Activated T-helper 1 cell treated with Interleukin-2 at 50 U/mL for 16 hours (primary cell): Measurements from ENCODE around the gene HIVEP3.

Experiments
- DNase-seq: peaks from one replicate; pipeline ENCODE4 v3.0.0-alpha.2; 2020; ENCODE audit warnings: low read depth

HIVEP3 gene

GRCh38 chr1:41613689-41614574 lies 304.8 kb downstream of the HIVEP3 start:
- no peak for DNase-seq

GRCh38 chr1:41612953-41613352 lies 305.8 kb downstream of the HIVEP3 start:
- no peak for DNase-seq

- DNase-seq: no peak
Measured at GRCh38 chr1:41611932-41612450, 306.7 kb downstream of the HIVEP3 start.

GRCh38 chr1:41611068-41611931 lies 307.4 kb downstream of the HIVEP3 start:
- no peak for DNase-seq

GRCh38 chr1:41610361-41610760 lies 308.4 kb downstream of the HIVEP3 start:
- DNase-seq: no peak

GRCh38 chr1:41609166-41609883 lies 309.4 kb downstream of the HIVEP3 start:
- no peak for DNase-seq

DNA sequence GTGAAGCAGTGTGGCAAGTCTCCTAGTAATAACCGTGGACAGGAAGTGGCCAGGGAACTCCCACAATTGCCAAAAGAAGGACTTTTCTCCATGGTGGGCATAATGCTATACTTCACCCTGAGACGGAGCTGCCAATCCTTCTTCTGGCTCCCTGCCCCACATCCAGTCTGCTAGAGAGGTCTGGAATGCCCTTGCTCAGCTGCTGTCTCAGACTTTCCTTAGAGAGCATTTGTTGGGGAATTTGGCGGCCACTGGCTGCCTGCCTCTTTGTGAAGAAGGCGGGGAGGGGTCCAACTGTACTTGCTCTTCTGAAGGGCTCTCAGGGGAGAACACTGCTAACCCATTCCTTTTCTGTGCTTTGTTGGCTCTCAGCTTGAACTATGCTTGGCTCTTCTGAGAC lies 310.5 kb downstream of the HIVEP3 start:
- DNase-seq: no peak

DNA sequence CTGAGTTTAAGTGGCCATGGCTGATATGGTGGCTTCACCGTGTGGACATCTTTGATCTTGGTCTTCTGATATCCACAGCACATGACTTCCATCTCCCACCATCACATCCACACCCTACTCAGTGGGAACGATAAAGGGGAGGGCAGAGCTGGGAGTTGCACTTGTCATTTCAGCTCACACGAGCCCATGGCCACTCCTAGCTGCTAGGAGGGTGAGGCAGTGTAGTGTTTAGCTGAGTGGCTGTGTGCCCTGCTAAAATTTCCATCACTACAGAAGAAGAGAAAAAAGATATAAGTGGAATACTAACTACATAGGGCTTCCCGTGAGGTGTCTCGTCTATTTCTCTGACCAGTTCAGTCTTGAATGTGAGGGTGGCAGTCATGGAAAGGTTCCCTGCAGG lies 310.9 kb downstream of the HIVEP3 start:
- DNase-seq: no peak

- no peak for DNase-seq
Measured at GRCh38 chr1:41599912-41600311, 318.8 kb downstream of the HIVEP3 start.

- DNase-seq: no peak
Measured at GRCh38 chr1:41598325-41598724, 320.4 kb downstream of the HIVEP3 start.

DNA sequence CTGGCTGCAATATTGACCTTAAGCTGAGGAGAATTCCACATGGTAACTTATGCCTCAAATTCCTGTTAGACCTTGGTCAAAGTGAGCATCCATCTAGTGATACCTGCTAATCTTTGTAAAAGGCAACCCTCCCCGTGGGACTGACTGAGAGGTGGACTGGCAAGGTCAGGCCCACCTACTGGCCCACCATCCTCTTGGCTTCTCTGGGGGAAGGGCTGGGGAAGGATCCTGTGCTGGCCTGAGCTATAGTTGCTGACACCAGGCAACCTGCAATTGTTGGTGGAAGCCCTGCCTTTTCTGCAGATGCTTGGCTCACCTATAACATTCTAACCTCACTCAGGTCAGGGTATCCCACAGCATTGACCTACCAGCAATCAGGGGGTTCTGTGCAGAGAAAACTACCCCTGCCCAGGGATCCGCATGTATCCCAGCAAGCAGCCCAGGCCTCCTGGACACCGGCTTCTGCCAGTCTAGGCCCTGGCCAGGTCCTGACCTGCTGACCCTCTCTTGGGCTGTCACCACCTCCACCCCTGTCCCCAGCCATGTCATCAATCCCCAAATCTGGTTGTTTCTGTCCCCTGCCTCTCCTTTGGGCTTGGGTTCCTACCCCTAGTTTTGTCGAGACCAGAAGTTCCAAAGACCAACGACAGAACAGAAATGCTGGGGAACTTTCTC lies 326.1 kb downstream of the HIVEP3 start:
- DNase-seq: no peak

DNA sequence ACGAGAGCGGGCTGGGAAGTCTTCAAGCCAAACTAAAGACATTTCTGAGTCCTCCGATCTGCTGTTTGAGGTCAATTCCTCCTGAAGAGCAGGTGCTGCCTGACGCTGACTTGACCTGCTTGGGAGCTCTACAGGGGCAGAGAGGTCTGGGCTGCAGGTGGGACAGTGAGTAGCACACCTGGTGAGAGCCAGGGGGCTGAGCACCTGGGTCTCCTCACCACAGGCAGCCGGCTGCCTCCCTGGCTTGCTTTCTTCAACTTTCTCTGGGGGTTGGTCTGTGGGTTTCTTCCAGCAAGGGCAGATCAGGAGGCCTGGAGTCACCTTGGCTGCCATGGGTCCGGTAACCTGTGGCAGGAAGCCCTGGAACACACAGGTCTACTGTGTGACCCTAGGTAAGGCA lies 326.8 kb downstream of the HIVEP3 start:
- no peak for DNase-seq

DNA sequence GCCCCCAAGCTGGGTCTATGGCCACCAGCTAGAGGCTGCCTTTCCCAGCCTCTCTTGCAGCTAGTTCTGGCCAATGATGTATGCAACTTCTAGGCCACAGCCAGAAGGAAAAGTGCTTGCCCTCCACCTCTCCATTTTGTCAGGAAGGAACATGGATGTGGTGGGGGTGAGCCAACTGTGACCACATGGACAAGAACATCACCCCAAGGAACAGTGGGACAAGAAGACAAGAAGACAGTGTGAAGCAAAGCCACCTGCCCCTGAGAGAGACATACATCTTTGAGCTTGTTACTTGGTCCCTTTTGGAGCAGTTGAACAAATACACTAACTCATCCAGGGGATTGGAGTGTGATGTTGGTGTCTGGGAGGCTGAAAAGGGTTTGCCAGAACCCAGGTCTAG lies 328.4 kb downstream of the HIVEP3 start:
- DNase-seq: no peak

- no peak for DNase-seq
Measured at GRCh38 chr1:41589395-41589794, 329.3 kb downstream of the HIVEP3 start.

DNA sequence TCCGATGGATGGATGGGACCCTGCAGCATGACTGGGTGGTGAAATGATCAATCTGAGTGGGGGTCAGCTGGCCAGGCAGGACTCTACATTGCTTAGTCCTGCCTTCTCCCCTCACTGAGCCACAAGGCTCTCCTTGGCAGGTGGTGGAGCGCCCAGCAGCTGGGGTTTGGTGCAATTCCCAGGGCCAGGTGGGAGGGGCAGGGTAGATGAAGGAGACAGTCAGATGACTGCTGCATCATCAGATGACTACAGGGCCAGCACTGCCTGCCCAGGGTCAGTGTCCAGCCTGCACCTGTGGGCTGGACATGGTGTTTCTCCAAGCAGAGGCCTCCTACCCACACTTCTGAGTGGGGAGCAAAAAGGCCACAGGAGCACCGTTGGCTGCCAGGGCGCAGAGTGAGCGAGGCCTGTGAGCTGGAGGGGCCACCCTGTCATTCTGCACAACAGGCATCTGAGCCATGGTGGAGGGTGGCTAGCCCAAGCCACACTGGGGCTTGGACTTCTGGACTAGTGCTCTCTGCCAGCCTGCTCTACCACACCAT lies 330.3 kb downstream of the HIVEP3 start:
- no peak for DNase-seq

GRCh38 chr1:41587791-41588190 lies 330.9 kb downstream of the HIVEP3 start:
- DNase-seq: no peak

DNA sequence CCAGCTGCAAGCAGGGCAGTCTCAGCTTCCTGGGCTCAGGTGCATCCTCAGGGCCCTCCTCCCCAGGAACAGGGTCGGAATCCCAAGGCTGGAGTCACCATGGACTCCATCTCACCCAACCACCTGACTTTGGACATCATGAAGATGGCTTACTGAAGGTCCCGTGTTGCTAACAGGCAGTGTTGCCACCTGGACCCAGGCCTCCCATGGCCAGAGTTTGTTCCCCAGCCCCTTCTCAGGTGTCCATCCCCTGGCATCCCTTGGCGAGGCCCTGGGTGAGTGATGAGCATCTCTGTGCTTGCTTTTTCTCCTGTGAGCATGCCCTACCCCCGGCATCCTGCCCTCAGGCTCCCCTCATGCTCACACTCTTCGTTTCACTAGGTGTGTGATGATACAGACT lies 332.5 kb downstream of the HIVEP3 start:
- DNase-seq: no peak

GRCh38 chr1:41583658-41584547 lies 334.8 kb downstream of the HIVEP3 start:
- DNase-seq: no peak

- no peak for DNase-seq
Measured at GRCh38 chr1:41582851-41583657, 335.7 kb downstream of the HIVEP3 start.
